Endothelial cell (in vitro differentiated cells): ENCODE data around the gene FAIM. TPM values are rescaled to one million over a fixed set of nuclear protein-coding genes. Genes with fewer than 3 reads are reported as not detected.
A peak's percentile ranks its signal among the peaks of the same experiment; 100 is the strongest.

ENCODE experiments used
- DNase-seq: peaks from one replicate; pipeline ENCODE4 v3.0.0; 2021; ENCODE audit warnings: low spot score
- H3K27ac Mint-ChIP-seq: one replicate; pipeline ENCODE4 v1.8.0; 2021; ENCODE audit warnings: mixed read lengths, inconsistent platforms; ENCODE audit not compliant: unreplicated experiment
- H3K27me3 Mint-ChIP-seq: one replicate; pipeline ENCODE4 v1.8.0; 2021; ENCODE audit warnings: mild to moderate bottlenecking, moderate library complexity, mixed read lengths, inconsistent platforms; ENCODE audit not compliant: unreplicated experiment
- H3K36me3 Mint-ChIP-seq: one replicate; pipeline ENCODE4 v1.8.0; 2021; ENCODE audit warnings: mild to moderate bottlenecking, low read depth, mixed read lengths, inconsistent platforms; ENCODE audit not compliant: unreplicated experiment
- H3K4me1 Mint-ChIP-seq: one replicate; pipeline ENCODE4 v1.8.0; 2021; ENCODE audit warnings: mild to moderate bottlenecking, mixed read lengths, inconsistent platforms; ENCODE audit not compliant: unreplicated experiment
- H3K4me3 Mint-ChIP-seq: one replicate; pipeline ENCODE4 v1.8.0; 2021; ENCODE audit warnings: mild to moderate bottlenecking, mixed read lengths, inconsistent platforms; ENCODE audit not compliant: unreplicated experiment
- H3K9me3 Mint-ChIP-seq: one replicate; pipeline ENCODE4 v1.8.0; 2021; ENCODE audit warnings: mixed read lengths, inconsistent platforms; ENCODE audit not compliant: unreplicated experiment
- total RNA-seq: library from RNA; stranded (reverse); fragmentation: NEBNext Ultra II Directional; extraction: Animal tissue kit (Norgen Biotek cat#: 25700); gene quantifications from one replicate; pipeline ENCODE4 v1.2.1, GENCODE V29; 2021; ENCODE audit not compliant: unreplicated experiment
- TF ChIP-seq, protein P1 (sequence below): fragments of 200-600 bp; sonication (generic); IDR thresholded peaks from one replicate; pipeline ENCODE4 v1.5.0; 2021; ENCODE audit warnings: antibody characterized with exemption; ENCODE audit not compliant: unreplicated experiment

FAIM gene
- total RNA-seq, 1 donor from 2014 or later = 5.5 TPM

DNA sequence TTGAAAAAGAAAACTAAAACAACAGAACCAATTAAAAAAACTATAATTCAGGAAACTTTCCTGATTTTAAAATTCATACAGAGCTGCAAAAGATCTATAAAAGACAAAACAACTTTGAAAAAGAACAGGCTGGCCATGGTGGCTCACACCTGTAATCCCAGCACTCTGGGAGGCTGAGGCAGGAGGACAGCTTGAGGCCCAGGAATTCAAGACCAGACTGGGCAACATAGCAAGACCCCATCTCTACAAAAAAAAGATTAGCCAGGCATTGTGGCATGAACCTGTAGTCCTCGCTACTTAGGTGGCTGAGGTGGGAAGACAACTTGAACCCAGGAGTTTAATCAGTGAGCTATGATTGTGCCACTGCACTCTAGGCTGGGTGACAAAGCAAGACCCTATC, 21.2 kb upstream of the FAIM start:
- H3K36me3 Mint-ChIP-seq = no peaks in the 10 kb centered on the region

DNA sequence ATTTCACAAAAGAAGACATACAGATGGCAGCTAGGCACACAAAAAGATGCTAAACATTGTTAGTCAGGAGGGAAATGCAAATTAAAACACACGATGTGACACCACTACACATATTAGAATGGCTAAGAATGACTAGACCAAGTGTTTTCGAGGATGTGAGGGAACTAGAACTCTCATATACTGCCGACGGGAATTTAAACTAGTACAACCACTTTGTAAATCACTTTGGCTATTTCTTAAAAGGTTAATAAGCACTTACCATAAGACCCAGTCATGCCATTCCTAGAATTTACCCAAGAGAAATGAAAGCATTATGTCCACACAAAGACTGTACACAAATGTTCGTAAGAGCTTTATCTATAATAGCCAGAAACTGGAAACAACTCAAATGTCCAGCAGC, 20.1 kb upstream of the FAIM start:
- no peaks in the 10 kb centered on the region for H3K27me3 Mint-ChIP-seq
- TF ChIP-seq, protein P1, sequence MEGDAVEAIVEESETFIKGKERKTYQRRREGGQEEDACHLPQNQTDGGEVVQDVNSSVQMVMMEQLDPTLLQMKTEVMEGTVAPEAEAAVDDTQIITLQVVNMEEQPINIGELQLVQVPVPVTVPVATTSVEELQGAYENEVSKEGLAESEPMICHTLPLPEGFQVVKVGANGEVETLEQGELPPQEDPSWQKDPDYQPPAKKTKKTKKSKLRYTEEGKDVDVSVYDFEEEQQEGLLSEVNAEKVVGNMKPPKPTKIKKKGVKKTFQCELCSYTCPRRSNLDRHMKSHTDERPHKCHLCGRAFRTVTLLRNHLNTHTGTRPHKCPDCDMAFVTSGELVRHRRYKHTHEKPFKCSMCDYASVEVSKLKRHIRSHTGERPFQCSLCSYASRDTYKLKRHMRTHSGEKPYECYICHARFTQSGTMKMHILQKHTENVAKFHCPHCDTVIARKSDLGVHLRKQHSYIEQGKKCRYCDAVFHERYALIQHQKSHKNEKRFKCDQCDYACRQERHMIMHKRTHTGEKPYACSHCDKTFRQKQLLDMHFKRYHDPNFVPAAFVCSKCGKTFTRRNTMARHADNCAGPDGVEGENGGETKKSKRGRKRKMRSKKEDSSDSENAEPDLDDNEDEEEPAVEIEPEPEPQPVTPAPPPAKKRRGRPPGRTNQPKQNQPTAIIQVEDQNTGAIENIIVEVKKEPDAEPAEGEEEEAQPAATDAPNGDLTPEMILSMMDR = no peak
- H3K36me3 Mint-ChIP-seq = no peaks in the 10 kb centered on the region
- DNase-seq = no peak
- H3K9me3 Mint-ChIP-seq = no peaks in the 10 kb centered on the region
- H3K4me3 Mint-ChIP-seq = no peak overlapping the region
- H3K27ac Mint-ChIP-seq = no peak overlapping the region
- H3K4me1 Mint-ChIP-seq = no peaks in the 10 kb centered on the region

More for the DNA sequence above, 21.2 kb upstream of the FAIM start:
- Mint-ChIP-seq H3K9me3 (no peaks in the 10 kb centered on the region), H3K27me3 (no peaks in the 10 kb centered on the region), H3K4me3 (no peak overlapping the region), H3K27ac (no peak overlapping the region), H3K4me1 (no peaks in the 10 kb centered on the region)
- DNase-seq = no peak
- TF ChIP-seq, protein P1 = no peak

DNA sequence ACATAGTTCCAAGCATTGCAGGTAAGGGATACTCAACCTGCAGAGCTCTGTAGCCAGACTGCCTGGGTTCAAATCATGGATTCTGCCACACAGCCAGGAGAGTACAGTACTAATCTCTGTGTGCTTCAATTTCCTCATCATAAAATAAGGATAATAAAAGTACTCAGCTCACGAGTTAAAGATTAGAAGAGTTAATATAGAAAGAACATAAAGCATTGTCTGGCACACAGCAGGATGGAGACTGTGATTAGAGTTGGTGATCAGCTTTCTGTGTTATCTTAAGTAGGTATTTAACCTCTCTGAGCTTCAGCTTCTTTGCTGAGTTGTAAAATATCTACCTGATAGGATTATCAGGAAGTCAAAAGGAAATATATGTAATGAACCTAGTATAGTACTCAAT, 17.2 kb upstream of the FAIM start:
- Mint-ChIP-seq H3K36me3 (no peaks in the 10 kb centered on the region), H3K9me3 (no peaks in the 10 kb centered on the region), H3K27me3 (no peaks in the 10 kb centered on the region), H3K4me3 (no peak overlapping the region), H3K27ac (no peak overlapping the region), H3K4me1 (peaks cover 4% of the 10 kb centered on the region)
- TF ChIP-seq, protein P1 = no peak
- no peak for DNase-seq

DNA sequence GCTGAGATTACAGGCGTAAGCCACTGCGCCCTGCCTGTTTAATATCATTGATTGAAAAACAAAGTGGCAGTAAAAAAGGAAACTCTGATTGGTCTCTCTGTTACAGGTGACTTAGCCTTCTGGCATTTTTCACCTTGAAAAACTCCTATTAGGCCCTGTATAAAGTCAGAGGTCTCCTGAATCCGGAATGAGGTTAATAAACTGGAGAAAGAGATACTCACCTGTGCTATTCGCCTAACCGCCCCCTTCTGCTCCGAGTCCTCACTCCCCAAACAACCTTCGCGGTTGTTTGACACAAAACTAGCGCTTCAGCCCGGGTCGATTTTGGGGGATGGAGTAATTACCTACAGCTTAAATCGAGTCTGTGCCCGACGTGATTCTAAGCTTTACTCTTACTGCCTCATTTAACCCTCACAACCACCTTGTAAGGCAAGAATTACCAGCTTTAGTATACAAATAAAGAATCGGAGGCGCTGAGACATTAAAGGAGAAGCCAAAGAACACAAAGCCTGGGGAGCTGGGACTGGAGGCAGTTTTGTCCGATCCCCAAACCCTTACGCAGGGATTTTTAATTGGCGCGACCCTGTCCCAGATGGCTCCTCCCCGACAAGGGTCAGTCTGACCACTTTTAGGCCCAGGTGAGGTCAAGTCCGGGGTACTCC, 15.0 kb upstream of the FAIM start:
- Mint-ChIP-seq H3K27ac (no peak overlapping the region), H3K36me3 (no peaks in the 10 kb centered on the region), H3K27me3 (no peaks in the 10 kb centered on the region), H3K9me3 (no peaks in the 10 kb centered on the region), H3K4me3 (peak overlapping the region; percentile 91), H3K4me1 (peaks cover 4% of the 10 kb centered on the region)
- TF ChIP-seq, protein P1 = no peak
- DNase-seq = no peak

DNA sequence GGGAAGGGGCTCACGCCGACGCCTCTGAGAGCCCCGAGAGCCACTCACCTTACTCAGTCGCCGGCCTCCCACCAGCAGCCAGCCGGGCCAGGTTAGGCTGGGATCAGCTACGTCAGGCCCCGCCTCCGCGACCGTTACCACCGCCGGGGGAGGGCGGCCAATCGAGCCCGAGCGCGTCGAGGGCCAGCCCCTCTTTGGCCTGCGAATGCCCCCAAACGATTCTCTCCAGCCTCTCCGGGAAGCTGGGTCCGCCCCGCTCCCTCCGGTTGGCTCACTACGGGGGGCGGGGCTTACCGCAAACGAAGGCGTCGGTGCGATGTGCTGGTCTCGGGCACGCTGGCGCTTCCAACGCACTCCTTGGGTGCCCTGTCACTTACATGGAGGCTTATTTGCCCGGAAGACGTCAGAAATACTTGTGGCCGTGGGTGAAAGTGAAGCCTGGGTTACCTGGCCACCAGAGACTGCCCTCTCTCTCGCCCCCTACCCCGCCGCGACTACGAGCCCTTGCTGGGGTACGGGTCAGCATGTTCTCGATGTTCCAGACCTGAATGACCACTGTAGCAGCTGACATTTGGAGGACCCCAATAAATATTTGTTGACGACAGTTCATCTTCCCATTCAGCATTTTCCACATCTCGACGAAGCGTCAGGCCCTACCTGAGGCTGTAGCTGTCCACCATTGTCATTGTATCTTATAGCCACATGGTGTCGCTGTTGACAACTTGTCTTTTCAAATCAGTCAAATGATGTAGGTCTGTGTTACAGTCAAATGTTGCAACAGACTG, 14.2 kb upstream of the FAIM start, which contains the start of gene CEP70:
Gene CEP70, minus strand, starts transcription at position 111 of the 785 bp plus-strand sequence. CDS start 21,333 bp downstream, outside the sequence.
- peaks cover 4% of the 10 kb centered on the region for H3K4me1 Mint-ChIP-seq
- TF ChIP-seq, protein P1 = peak; percentile 95
- peak; percentile 92 for DNase-seq
- peak within 1 kb of the TSS; percentile 39 for H3K27ac Mint-ChIP-seq
- H3K9me3 Mint-ChIP-seq = no peaks in the 10 kb centered on the region
- no peaks in the 10 kb centered on the region for H3K27me3 Mint-ChIP-seq
- peak within 1 kb of the TSS; percentile 96 for H3K4me3 Mint-ChIP-seq
- no peaks in the 10 kb centered on the region for H3K36me3 Mint-ChIP-seq
